HUES48 (cell line): ENCODE measurements around the gene ISCU.

Experiments
- H3K27ac ChIP-seq: one replicate; pipeline ENCODE4 v1.7.0; 2013; ENCODE audit warnings: low read depth, low read length, inconsistent platforms
- H3K27me3 ChIP-seq: 2 replicates; pipeline ENCODE4 v1.6.1; 2013; ENCODE audit warnings: mild to moderate bottlenecking, low read length; ENCODE audit not compliant: control insufficient read depth, insufficient read depth
- H3K36me3 ChIP-seq: 2 replicates; pipeline ENCODE4 v1.6.1; 2013; ENCODE audit warnings: low read length; ENCODE audit not compliant: control insufficient read depth, insufficient read depth
- H3K4me1 ChIP-seq: 2 replicates; pipeline ENCODE4 v1.6.1; 2013; ENCODE audit warnings: mild to moderate bottlenecking, low read length; ENCODE audit not compliant: control insufficient read depth, insufficient read depth
- H3K4me3 ChIP-seq: 2 replicates; pipeline ENCODE4 v1.5.1; 2013; ENCODE audit warnings: mild to moderate bottlenecking, low read depth, low read length
- H3K9ac ChIP-seq: 2 replicates; pipeline ENCODE4 v1.6.1; 2013; ENCODE audit warnings: mild to moderate bottlenecking, low read depth, low read length, moderate library complexity
- H3K9me3 ChIP-seq: 2 replicates; pipeline ENCODE4 v1.6.1; 2013; ENCODE audit warnings: low read length; ENCODE audit not compliant: control insufficient read depth, insufficient read depth

Gene ISCU

GRCh38 chr12:108592033-108592909, 29.9 kb downstream of the ISCU start:
- Histone ChIP-seq H3K4me1 (peaks cover 9% of the 10 kb centered on the region), H3K9me3 (no peaks in the 10 kb centered on the region), H3K9ac (no peak overlapping the region), H3K36me3 (no peaks in the 10 kb centered on the region), H3K27me3 (no peaks in the 10 kb centered on the region), H3K27ac (no peak overlapping the region), H3K4me3 (no peak overlapping the region)

- no peak overlapping the region for H3K9ac ChIP-seq
- no peak overlapping the region for H3K4me3 ChIP-seq
- peaks cover under 1% of the 10 kb centered on the region; the same call in 1 of the 2 replicates for H3K4me1 ChIP-seq
- no peaks in the 10 kb centered on the region for H3K9me3 ChIP-seq
- H3K27me3 ChIP-seq = no peaks in the 10 kb centered on the region
- H3K36me3 ChIP-seq = no peaks in the 10 kb centered on the region
- H3K27ac ChIP-seq = no peak overlapping the region
Observed at GRCh38 chr12:108594323-108594903, 32.0 kb downstream of the ISCU start.

GRCh38 chr12:108594960-108595710, 32.7 kb downstream of the ISCU start:
- Histone ChIP-seq H3K4me3 (no peak overlapping the region), H3K9me3 (no peaks in the 10 kb centered on the region), H3K4me1 (no peaks in the 10 kb centered on the region), H3K9ac (no peak overlapping the region), H3K36me3 (no peaks in the 10 kb centered on the region), H3K27ac (no peak overlapping the region), H3K27me3 (no peaks in the 10 kb centered on the region)

- no peak overlapping the region for H3K4me3 ChIP-seq
- no peak overlapping the region for H3K9ac ChIP-seq
- H3K36me3 ChIP-seq = no peaks in the 10 kb centered on the region
- no peaks in the 10 kb centered on the region for H3K4me1 ChIP-seq
- no peaks in the 10 kb centered on the region for H3K27me3 ChIP-seq
- H3K9me3 ChIP-seq = no peaks in the 10 kb centered on the region
- H3K27ac ChIP-seq = no peak overlapping the region
Observed at GRCh38 chr12:108595711-108596647, 33.6 kb downstream of the ISCU start.

GRCh38 chr12:108596854-108597558, 34.6 kb downstream of the ISCU start:
- no peak overlapping the region for H3K4me3 ChIP-seq
- H3K27ac ChIP-seq = no peak overlapping the region
- H3K9ac ChIP-seq = no peak overlapping the region
- no peaks in the 10 kb centered on the region for H3K36me3 ChIP-seq
- H3K9me3 ChIP-seq = no peaks in the 10 kb centered on the region
- H3K27me3 ChIP-seq = no peaks in the 10 kb centered on the region
- no peaks in the 10 kb centered on the region for H3K4me1 ChIP-seq

GRCh38 chr12:108597559-108598471, 35.4 kb downstream of the ISCU start, which contains the start of gene TMEM119:
TMEM119 (minus strand) TSS chr12:108598084; CDS start chr12:108592383, 5,701 bp downstream.
- Histone ChIP-seq H3K4me3 (no peak within 1 kb of the TSS), H3K36me3 (no peaks in the 10 kb centered on the region), H3K27me3 (no peaks in the 10 kb centered on the region), H3K9me3 (no peaks in the 10 kb centered on the region), H3K4me1 (no peaks in the 10 kb centered on the region), H3K27ac (no peak within 1 kb of the TSS), H3K9ac (no peak within 1 kb of the TSS)

- H3K27me3 ChIP-seq = no peaks in the 10 kb centered on the region
- H3K4me3 ChIP-seq = no peak overlapping the region
- H3K9me3 ChIP-seq = no peaks in the 10 kb centered on the region
- no peak overlapping the region for H3K27ac ChIP-seq
- no peak overlapping the region for H3K9ac ChIP-seq
- no peaks in the 10 kb centered on the region for H3K36me3 ChIP-seq
- no peaks in the 10 kb centered on the region for H3K4me1 ChIP-seq
Observed at GRCh38 chr12:108598553-108599250, 36.3 kb downstream of the ISCU start.

- no peak overlapping the region for H3K4me3 ChIP-seq
- no peaks in the 10 kb centered on the region for H3K9me3 ChIP-seq
- no peaks in the 10 kb centered on the region for H3K4me1 ChIP-seq
- H3K27me3 ChIP-seq = no peaks in the 10 kb centered on the region
- H3K9ac ChIP-seq = no peak overlapping the region
- H3K36me3 ChIP-seq = no peaks in the 10 kb centered on the region
- no peak overlapping the region for H3K27ac ChIP-seq
Observed at GRCh38 chr12:108599541-108599940, 37.1 kb downstream of the ISCU start.
